Stomach (tissue), 9 donors: ENCODE data around the gene TCF12. TPM values are rescaled to one million over a fixed set of nuclear protein-coding genes. Genes with fewer than 3 reads are reported as not detected.

ENCODE experiments used
- DNase-seq, 2 donors: peaks; one replicate each; pipeline versions ENCODE4 v3.0.0 to v3.0.0-alpha.2; 2013 to 2019
- H3K27ac ChIP-seq, 5 donors: fragments of 200-600 bp in 4 of 5; sonication (generic) in 4 of 5; one replicate each; pipeline ENCODE4 v1.5.1; 2013 to 2019; ENCODE audit warnings: mild to moderate bottlenecking in 1 of 5, moderate library complexity in 1 of 5
- H3K27me3 ChIP-seq, 3 donors: fragments of 200-600 bp; sonication (generic); one replicate each; pipeline ENCODE4 v1.5.1; 2017 to 2019; ENCODE audit warnings: mixed run types in 1 of 3
- H3K36me3 ChIP-seq, 4 donors: fragments of 200-600 bp; sonication (generic); 1 replicate in 3 of 4; 2 replicates in 1 of 4; pipeline ENCODE4 v1.5.1; 2016 to 2019
- H3K4me1 ChIP-seq, 4 donors: fragments of 200-600 bp; sonication (generic); one replicate each; pipeline ENCODE4 v1.5.1; 2016 to 2019
- H3K4me3 ChIP-seq, 4 donors: fragments of 200-600 bp; sonication (generic) in 3 of 4; one replicate each; pipeline ENCODE4 v1.5.1; 2016 to 2019; ENCODE audit warnings: mild to moderate bottlenecking in 1 of 4
- H3K9me3 ChIP-seq, 4 donors: fragments of 200-600 bp; sonication (generic); one replicate each; pipeline ENCODE4 v1.5.1; 2016 to 2019
- EP300 ChIP-seq: sonication (generic); formaldehyde crosslinking; IDR thresholded peaks from one replicate; pipeline ENCODE4 v1.6.1; 2017; ENCODE audit warnings: antibody characterized with exemption
- POLR2A ChIP-seq, 4 donors: fragments of 450-650 bp; IDR thresholded peaks; one replicate each; pipeline ENCODE4 v1.6.1; 2016; ENCODE audit warnings: antibody characterized with exemption in 4 of 4, control low read depth in 2 of 4, mild to moderate bottlenecking in 1 of 4, moderate library complexity in 1 of 4
- POLR2AphosphoS5 ChIP-seq, 3 donors: sonication (generic); formaldehyde crosslinking; IDR thresholded peaks; one replicate each; pipeline ENCODE4 v1.6.1; 2016; ENCODE audit warnings: antibody characterized with exemption in 3 of 3
- WGBS, 5 donors: extraction: QIAGEN DNeasy Blood & Tissue Kit in 3 of 5; methylation state at CpG; one replicate each; pipeline versions ENCODE4 v1.1.5 to v1.1.7; 2013 to 2018; 5-methylcytosine and 5-hydroxymethylcytosine counted together
- intact Hi-C: fragments of 100-400 bp; cut with DNase I; formaldehyde crosslinking; loops from one replicate; pipeline ENCODE4 v1.15.1; 2023; ENCODE audit warnings: low total_unique reads
- polyA plus RNA-seq, 3 donors: library from polyadenylated mRNA; stranded (reverse); fragments of 200-250 nt; gene quantifications; one replicate each; pipeline ENCODE4 v1.2.3, GENCODE V29; 2013
- total RNA-seq, 5 donors: library from RNA; depleted of rRNA; stranded (reverse); fragments of >200 nt; gene quantifications; one replicate each; pipeline versions ENCODE4 v1.1.0 to v1.2.3, GENCODE V29; 2014 to 2016
- TF ChIP-seq, protein P1 (sequence below), 7 experiments: fragments of 450-650 bp in 4 of 7; fragments of 200-600 bp in 3 of 7; sonication (generic) in 3 of 7; IDR thresholded peaks; one replicate each; pipeline ENCODE4 v1.5.1; 2016 to 2019; ENCODE audit warnings: antibody characterized with exemption in 7 of 7, control low read depth in 2 of 7, mild to moderate bottlenecking in 1 of 7
- donor health status: healthy with polysubstance abuse.
- donor health status: Bipolar disorder and iron deficiency.
- donor health status: healthy.

TCF12 gene
- total and polyA plus RNA-seq, 8 donors = 11.2 to 462 (median 130) TPM

DNA sequence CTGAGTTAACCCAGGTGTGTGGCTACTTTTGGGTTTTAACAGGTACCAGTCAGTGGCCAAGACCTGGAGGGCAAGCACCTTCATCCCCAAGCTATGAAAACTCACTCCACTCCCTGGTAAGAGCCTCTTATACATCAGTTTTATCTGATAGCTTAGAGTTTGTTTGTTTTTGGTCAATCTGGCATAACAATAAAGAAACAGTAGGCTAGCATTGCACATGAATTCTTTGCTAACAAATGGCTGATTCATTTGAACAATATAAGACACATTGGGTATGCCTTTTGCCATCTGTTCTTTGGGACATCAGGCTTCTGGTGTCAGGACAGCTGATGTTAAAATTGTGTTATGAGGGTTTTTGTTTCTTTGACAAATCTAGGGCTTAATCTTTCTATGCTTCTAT lies 332.9 kb downstream of the TCF12 start:
- Histone ChIP-seq H3K4me1 (peaks cover 0 to 15% (median 4%) of the 10 kb centered on the region in 4 donors), H3K27ac (no peak overlapping the region), H3K36me3 (peaks cover 12 to 74% (median 46%) of the 10 kb centered on the region in 4 donors), H3K27me3 (no peaks in the 10 kb centered on the region), H3K4me3 (no peak overlapping the region), H3K9me3 (no peaks in the 10 kb centered on the region)
- intact Hi-C loops = no loop called here
- DNase-seq = no peak
- TF ChIP-seq POLR2AphosphoS5 (IDR thresholded peaks at IDR 0.05) (no peak), POLR2A (IDR thresholded peaks at IDR 0.05) (no peak), EP300 (no peak)
- TF ChIP-seq, protein P1, sequence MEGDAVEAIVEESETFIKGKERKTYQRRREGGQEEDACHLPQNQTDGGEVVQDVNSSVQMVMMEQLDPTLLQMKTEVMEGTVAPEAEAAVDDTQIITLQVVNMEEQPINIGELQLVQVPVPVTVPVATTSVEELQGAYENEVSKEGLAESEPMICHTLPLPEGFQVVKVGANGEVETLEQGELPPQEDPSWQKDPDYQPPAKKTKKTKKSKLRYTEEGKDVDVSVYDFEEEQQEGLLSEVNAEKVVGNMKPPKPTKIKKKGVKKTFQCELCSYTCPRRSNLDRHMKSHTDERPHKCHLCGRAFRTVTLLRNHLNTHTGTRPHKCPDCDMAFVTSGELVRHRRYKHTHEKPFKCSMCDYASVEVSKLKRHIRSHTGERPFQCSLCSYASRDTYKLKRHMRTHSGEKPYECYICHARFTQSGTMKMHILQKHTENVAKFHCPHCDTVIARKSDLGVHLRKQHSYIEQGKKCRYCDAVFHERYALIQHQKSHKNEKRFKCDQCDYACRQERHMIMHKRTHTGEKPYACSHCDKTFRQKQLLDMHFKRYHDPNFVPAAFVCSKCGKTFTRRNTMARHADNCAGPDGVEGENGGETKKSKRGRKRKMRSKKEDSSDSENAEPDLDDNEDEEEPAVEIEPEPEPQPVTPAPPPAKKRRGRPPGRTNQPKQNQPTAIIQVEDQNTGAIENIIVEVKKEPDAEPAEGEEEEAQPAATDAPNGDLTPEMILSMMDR (IDR thresholded peaks at IDR 0.05) = no peak

DNA sequence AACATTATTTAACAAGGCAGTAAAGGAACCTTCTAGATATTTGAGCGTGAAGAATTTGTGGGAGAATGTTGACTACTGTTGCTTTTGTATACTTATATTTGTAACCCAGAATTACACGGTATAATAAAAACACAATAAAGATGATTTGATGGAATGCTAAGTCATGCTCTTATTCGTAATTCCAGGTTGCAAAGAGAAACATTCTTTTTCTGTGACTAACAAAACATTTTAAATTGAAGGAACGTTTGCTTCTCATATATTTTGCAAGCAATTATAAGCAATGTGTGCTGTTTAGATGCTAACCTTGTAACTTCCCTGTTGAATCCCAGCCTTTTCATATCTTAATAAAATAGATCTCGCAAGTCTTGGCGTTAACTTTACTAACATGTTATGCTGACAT lies 333.5 kb downstream of the TCF12 start:
- TF ChIP-seq POLR2AphosphoS5 (IDR thresholded peaks at IDR 0.05) (no peak), POLR2A (IDR thresholded peaks at IDR 0.05) (no peak), EP300 (no peak)
- TF ChIP-seq, protein P1 (IDR thresholded peaks at IDR 0.05) = no peak
- 44 to 60% (median 51%) methylated on average over 6 of the region's 6 CpGs for WGBS, 5 donors
- H3K27ac ChIP-seq = no peak overlapping the region
- intact Hi-C loops = no loop called here
- no peak overlapping the region for H3K4me3 ChIP-seq
- H3K9me3 ChIP-seq = no peaks in the 10 kb centered on the region
- peaks cover 16 to 68% (median 40%) of the 10 kb centered on the region in 4 donors for H3K36me3 ChIP-seq
- no peak for DNase-seq
- H3K4me1 ChIP-seq = peaks cover 0 to 15% (median 4%) of the 10 kb centered on the region in 4 donors
- no peaks in the 10 kb centered on the region for H3K27me3 ChIP-seq

DNA sequence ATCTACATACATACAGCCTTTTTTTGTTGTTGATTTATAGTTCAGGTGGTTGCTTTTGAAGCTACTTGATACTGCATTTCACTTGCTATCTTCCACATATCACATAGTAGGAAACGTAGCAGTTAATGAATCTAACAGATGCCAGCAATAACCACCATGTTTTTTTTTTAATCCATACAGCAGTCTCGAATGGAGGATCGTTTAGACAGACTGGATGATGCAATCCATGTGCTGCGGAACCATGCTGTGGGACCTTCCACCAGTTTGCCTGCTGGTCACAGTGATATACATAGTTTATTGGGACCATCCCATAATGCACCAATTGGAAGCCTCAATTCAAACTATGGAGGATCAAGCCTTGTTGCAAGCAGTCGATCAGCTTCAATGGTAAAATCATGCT lies 334.6 kb downstream of the TCF12 start:
- Histone ChIP-seq H3K36me3 (peaks cover 19 to 56% (median 33%) of the 10 kb centered on the region in 4 donors), H3K27me3 (no peaks in the 10 kb centered on the region), H3K9me3 (no peaks in the 10 kb centered on the region), H3K27ac (no peak overlapping the region), H3K4me3 (no peak overlapping the region), H3K4me1 (peaks cover 0 to 15% (median 4%) of the 10 kb centered on the region in 4 donors)
- no peak for DNase-seq
- WGBS, 5 donors = 83 to 88% (median 84%) methylated on average over 5 of the region's 5 CpGs
- TF ChIP-seq POLR2AphosphoS5 (IDR thresholded peaks at IDR 0.05) (no peak), POLR2A (IDR thresholded peaks at IDR 0.05) (no peak), EP300 (no peak)
- TF ChIP-seq, protein P1 (IDR thresholded peaks at IDR 0.05) = no peak
- intact Hi-C loops = no loop called here

DNA sequence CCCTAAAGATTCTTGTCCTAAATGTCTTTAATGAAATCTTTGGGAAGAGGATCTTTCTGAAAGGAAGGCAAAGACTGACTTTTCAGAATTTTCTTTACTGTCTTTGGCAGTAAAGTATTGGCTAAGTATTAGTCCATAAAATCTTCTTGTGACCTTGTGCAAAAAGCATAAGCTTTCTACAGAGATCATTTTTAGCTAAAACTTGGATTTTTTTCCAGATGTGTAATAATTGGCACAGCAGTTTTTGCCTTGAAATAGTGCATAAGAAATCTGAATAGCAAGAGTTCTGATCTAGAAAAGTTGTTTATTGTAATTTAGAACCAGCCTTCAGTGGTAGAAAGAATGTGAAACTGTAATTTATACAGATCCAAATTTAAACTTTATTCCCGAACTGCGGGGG lies 335.1 kb downstream of the TCF12 start:
- WGBS, 5 donors = 77 to 93% (median 84%) methylated on average over 2 of the region's 2 CpGs
- DNase-seq = no peak
- H3K4me1 ChIP-seq = peaks cover 0 to 15% (median 4%) of the 10 kb centered on the region in 4 donors
- H3K9me3 ChIP-seq = no peaks in the 10 kb centered on the region
- TF ChIP-seq EP300 (no peak), POLR2AphosphoS5 (IDR thresholded peaks at IDR 0.05) (no peak), POLR2A (IDR thresholded peaks at IDR 0.05) (no peak)
- TF ChIP-seq, protein P1 (IDR thresholded peaks at IDR 0.05) = no peak
- H3K27ac ChIP-seq = no peak overlapping the region
- H3K4me3 ChIP-seq = no peak overlapping the region
- intact Hi-C loops = no loop called here
- peaks cover 19 to 52% (median 31%) of the 10 kb centered on the region in 4 donors for H3K36me3 ChIP-seq
- H3K27me3 ChIP-seq = no peaks in the 10 kb centered on the region
